GM23338 (cell line): Measurements from ENCODE around the gene ARG2. TPM values are rescaled to one million over a fixed set of nuclear protein-coding genes. Genes with fewer than 3 reads are reported as not detected.

Experiments
- ATAC-seq: fragments of 200-7000 bp; cut with Tn5 transposase; 3 replicates; pipeline ENCODE4 v1.9.1; 2020
- DNase-seq: peaks from one replicate; pipeline ENCODE4 v3.0.0-alpha.2; 2015; ENCODE audit warnings: low spot score
- H2AFZ ChIP-seq: fragments of 200-600 bp; sonication (generic); 2 replicates; pipeline ENCODE4 v1.8.0; 2016; ENCODE audit warnings: antibody characterized with exemption, mild to moderate bottlenecking, moderate library complexity
- H3F3A ChIP-seq: fragments of 200-600 bp; sonication (generic); replicated peaks from 2 replicates; pipeline ENCODE4 v1.8.0; 2017; ENCODE audit warnings: antibody characterized with exemption, mixed run types, low read depth
- H3K27ac ChIP-seq: fragments of 200-600 bp; sonication (generic); 2 replicates; pipeline ENCODE4 v1.6.1; 2016; ENCODE audit warnings: low read depth
- H3K27me3 ChIP-seq: fragments of 200-600 bp; sonication (generic); 2 replicates; pipeline ENCODE4 v1.8.0; 2016; ENCODE audit warnings: mild to moderate bottlenecking, mixed run types, moderate library complexity; ENCODE audit not compliant: insufficient read depth
- H3K36me3 ChIP-seq: fragments of 200-600 bp; sonication (generic); 2 replicates; pipeline ENCODE4 v1.8.0; 2016; ENCODE audit warnings: mild to moderate bottlenecking; ENCODE audit not compliant: insufficient read depth
- H3K4me1 ChIP-seq: fragments of 200-600 bp; sonication (generic); 2 replicates; pipeline ENCODE4 v1.8.0; 2016; ENCODE audit warnings: mild to moderate bottlenecking, moderate library complexity; ENCODE audit not compliant: insufficient read depth
- H3K4me2 ChIP-seq: fragments of 200-600 bp; sonication (generic); 2 replicates; pipeline ENCODE4 v1.7.1; 2017; ENCODE audit warnings: mixed run types
- H3K4me3 ChIP-seq: fragments of 200-600 bp; sonication (generic); 2 replicates; pipeline ENCODE4 v1.6.1; 2016; ENCODE audit warnings: mixed run types
- H3K79me2 ChIP-seq: fragments of 200-600 bp; sonication (generic); replicated peaks from 2 replicates; pipeline ENCODE4 v1.8.0; 2017; ENCODE audit warnings: mild to moderate bottlenecking; ENCODE audit not compliant: insufficient read depth
- H3K9me2 ChIP-seq: fragments of 200-600 bp; sonication (generic); 2 replicates; pipeline ENCODE4 v1.8.0; 2017; ENCODE audit not compliant: insufficient read depth
- H4K20me1 ChIP-seq: fragments of 200-600 bp; sonication (generic); replicated peaks from 2 replicates; pipeline ENCODE4 v1.8.0; 2017; ENCODE audit warnings: mild to moderate bottlenecking; ENCODE audit not compliant: insufficient read depth
- H3K27ac Mint-ChIP-seq: 2 replicates; pipeline ENCODE4 v1.8.0; 2020; ENCODE audit warnings: inconsistent platforms, mild to moderate bottlenecking, moderate library complexity, mixed read lengths
- H3K27me3 Mint-ChIP-seq: 3 replicates; pipeline ENCODE4 v1.8.0; 2022; ENCODE audit warnings: low read depth, mild to moderate bottlenecking, moderate library complexity, mixed read lengths, inconsistent platforms; ENCODE audit not compliant: insufficient read depth, poor library complexity
- H3K36me3 Mint-ChIP-seq: 3 replicates; pipeline ENCODE4 v1.8.0; 2021; ENCODE audit warnings: low read depth, mild to moderate bottlenecking, inconsistent platforms, moderate library complexity, mixed read lengths
- H3K4me1 Mint-ChIP-seq: 3 replicates; pipeline ENCODE4 v1.8.0; 2020; ENCODE audit warnings: mild to moderate bottlenecking, inconsistent platforms, mixed read lengths
- H3K4me3 Mint-ChIP-seq: 3 replicates; pipeline ENCODE4 v1.8.0; 2021; ENCODE audit warnings: moderate library complexity, mild to moderate bottlenecking, inconsistent platforms, mixed read lengths
- H3K9me3 Mint-ChIP-seq: 3 replicates; pipeline ENCODE4 v1.8.0; 2020; ENCODE audit warnings: moderate library complexity, mild to moderate bottlenecking, inconsistent platforms, mixed read lengths
- CREB1 ChIP-seq: fragments of 250-450 bp; sonication (Bioruptor Pico); IDR thresholded peaks from 2 replicates; pipeline ENCODE4 v1.5.0; 2020; ENCODE audit warnings: low read depth, mild to moderate bottlenecking, moderate library complexity
- EZH2 ChIP-seq: fragments of 200-600 bp; sonication (generic); IDR thresholded peaks from one replicate; pipeline ENCODE4 v1.8.0; 2017; ENCODE audit warnings: antibody characterized with exemption, mild to moderate bottlenecking, low read depth; ENCODE audit not compliant: unreplicated experiment
- EZH2phosphoT487 ChIP-seq: fragments of 200-600 bp; sonication (generic); IDR thresholded peaks from one replicate; pipeline ENCODE4 v1.8.1; 2018; ENCODE audit warnings: antibody characterized with exemption; ENCODE audit not compliant: unreplicated experiment
- JUNB ChIP-seq: IDR thresholded peaks from one replicate; pipeline ENCODE4 v1.6.1; 2016; ENCODE audit warnings: antibody characterized with exemption; ENCODE audit not compliant: unreplicated experiment
- NANOG ChIP-seq: IDR thresholded peaks from 2 replicates; pipeline ENCODE4 v1.6.1; 2016; ENCODE audit warnings: antibody characterized with exemption, borderline replicate concordance
- POLR2AphosphoS5 ChIP-seq: IDR thresholded peaks from 2 replicates; pipeline ENCODE4 v1.6.1; 2016; ENCODE audit warnings: antibody characterized with exemption, low read depth
- STAT1 ChIP-seq: IDR thresholded peaks from one replicate; pipeline ENCODE4 v1.6.1; 2016; ENCODE audit warnings: antibody characterized with exemption; ENCODE audit not compliant: unreplicated experiment
- ZNF114 ChIP-seq: fragments of 250-450 bp; sonication (Bioruptor Pico); IDR thresholded peaks from 2 replicates; pipeline ENCODE4 v1.5.0; 2020; ENCODE audit warnings: mild to moderate bottlenecking, moderate library complexity
- ZNF331 ChIP-seq: fragments of 250-450 bp; sonication (Bioruptor Pico); IDR thresholded peaks from 2 replicates; pipeline ENCODE4 v1.5.0; 2020; ENCODE audit warnings: low read depth, mild to moderate bottlenecking, moderate library complexity
- polyA plus RNA-seq: library from polyadenylated mRNA; unstranded; fragments of >200 nt; fragmentation: Nextera tagmentation; extraction: Ambion mirVana; gene quantifications from 2 replicates; pipeline ENCODE4 v1.2.1, GENCODE V29; 2016
- total RNA-seq: library from RNA; depleted of rRNA; stranded (reverse); fragments of >200 nt; shearing (Covaris generic); gene quantifications from 2 replicates; pipeline ENCODE4 v1.2.3, GENCODE V29; 2014
- TF ChIP-seq, protein P1 (sequence below), 2 experiments: fragments of 200-600 bp in 1 of 2; sonication (generic) in 1 of 2; conservative IDR thresholded peaks; 2 replicates each; pipeline versions ENCODE4 v1.5.1 to v1.6.1; 2016 to 2017; ENCODE audit warnings: antibody characterized with exemption in 2 of 2, low read depth in 2 of 2, mild to moderate bottlenecking in 2 of 2, moderate library complexity in 1 of 2
- TF ChIP-seq, protein P2 (sequence below): IDR thresholded peaks from 2 replicates; pipeline ENCODE4 v1.6.1; 2016; ENCODE audit warnings: antibody characterized with exemption
- TF ChIP-seq, protein P3 (sequence below): IDR thresholded peaks from one replicate; pipeline ENCODE4 v1.6.1; 2018; ENCODE audit warnings: antibody characterized with exemption; ENCODE audit not compliant: unreplicated experiment

ARG2 gene
- total and polyA plus RNA-seq, 2 experiments from 2014 or later: 42.7 to 69.4 TPM

DNA sequence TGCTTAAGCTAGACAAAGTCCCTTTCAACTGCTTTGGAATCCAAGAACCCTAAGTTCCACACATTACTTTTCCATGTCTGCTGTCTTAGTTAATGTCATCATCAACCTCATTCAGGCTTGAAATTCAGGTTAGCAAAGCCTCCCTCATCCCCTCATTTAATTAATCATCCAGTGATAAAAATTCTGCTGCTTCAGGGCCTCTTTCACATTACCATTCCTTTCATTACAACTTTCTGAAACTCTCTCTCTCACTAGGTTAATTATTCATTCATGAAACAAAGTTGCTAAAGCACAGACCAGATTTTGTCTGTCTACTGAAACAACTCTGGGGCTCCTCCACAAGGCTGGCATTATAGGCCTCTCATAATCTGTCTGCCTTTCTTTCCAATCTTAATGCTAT, 64.1 kb downstream of the ARG2 start (continued):
- TF ChIP-seq, protein P1, sequence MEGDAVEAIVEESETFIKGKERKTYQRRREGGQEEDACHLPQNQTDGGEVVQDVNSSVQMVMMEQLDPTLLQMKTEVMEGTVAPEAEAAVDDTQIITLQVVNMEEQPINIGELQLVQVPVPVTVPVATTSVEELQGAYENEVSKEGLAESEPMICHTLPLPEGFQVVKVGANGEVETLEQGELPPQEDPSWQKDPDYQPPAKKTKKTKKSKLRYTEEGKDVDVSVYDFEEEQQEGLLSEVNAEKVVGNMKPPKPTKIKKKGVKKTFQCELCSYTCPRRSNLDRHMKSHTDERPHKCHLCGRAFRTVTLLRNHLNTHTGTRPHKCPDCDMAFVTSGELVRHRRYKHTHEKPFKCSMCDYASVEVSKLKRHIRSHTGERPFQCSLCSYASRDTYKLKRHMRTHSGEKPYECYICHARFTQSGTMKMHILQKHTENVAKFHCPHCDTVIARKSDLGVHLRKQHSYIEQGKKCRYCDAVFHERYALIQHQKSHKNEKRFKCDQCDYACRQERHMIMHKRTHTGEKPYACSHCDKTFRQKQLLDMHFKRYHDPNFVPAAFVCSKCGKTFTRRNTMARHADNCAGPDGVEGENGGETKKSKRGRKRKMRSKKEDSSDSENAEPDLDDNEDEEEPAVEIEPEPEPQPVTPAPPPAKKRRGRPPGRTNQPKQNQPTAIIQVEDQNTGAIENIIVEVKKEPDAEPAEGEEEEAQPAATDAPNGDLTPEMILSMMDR (conservative IDR thresholded peaks at IDR 0.05; ENCODE audit: low read depth in 2 of 2): no peak
- TF ChIP-seq ZNF331 (CRISPR knock-in tag): no peak
- TF ChIP-seq JUNB: no peak
- no peak for TF ChIP-seq EZH2phosphoT487

DNA sequence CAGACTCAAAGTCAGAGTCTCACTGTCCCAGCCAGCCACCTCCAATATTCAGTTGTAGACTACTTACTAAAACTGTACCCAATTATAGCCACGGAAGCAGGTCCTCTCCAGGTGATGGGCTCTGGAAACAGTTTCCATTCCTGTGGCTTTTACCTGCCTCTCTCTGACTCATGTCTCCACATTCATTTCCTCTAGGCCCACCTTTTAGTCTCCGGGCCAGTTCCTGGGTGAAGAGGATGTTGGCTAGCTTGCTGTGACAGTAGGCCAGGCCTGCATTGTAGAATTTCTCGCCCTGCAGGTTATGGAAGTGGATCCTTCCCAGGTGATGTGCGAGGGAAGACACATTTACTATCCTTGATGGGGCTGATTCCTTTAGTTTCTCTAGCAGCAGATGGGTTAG, 70.3 kb downstream of the ARG2 start:
- Histone ChIP-seq H3K4me1 (peaks cover 8% of the 10 kb centered on the region; the same call in 1 of the 2 replicates), H3K27ac (no peak overlapping the region), H4K20me1 (peaks cover 69% of the 10 kb centered on the region), H3K4me2 (no peak overlapping the region), H3K79me2 (peaks cover 86% of the 10 kb centered on the region), H3K4me3 (no peak overlapping the region), H3F3A (no peaks in the 10 kb centered on the region), H2AFZ (no peak overlapping the region), H3K36me3 (peaks cover 78% of the 10 kb centered on the region), H3K27me3 (no peaks in the 10 kb centered on the region), H3K9me2 (no peaks in the 10 kb centered on the region)
- TF ChIP-seq, protein P2, sequence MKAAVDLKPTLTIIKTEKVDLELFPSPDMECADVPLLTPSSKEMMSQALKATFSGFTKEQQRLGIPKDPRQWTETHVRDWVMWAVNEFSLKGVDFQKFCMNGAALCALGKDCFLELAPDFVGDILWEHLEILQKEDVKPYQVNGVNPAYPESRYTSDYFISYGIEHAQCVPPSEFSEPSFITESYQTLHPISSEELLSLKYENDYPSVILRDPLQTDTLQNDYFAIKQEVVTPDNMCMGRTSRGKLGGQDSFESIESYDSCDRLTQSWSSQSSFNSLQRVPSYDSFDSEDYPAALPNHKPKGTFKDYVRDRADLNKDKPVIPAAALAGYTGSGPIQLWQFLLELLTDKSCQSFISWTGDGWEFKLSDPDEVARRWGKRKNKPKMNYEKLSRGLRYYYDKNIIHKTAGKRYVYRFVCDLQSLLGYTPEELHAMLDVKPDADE: no peak
- TF ChIP-seq NANOG (no peak), ZNF114 (CRISPR knock-in tag) (no peak), POLR2AphosphoS5 (no peak), CREB1 (CRISPR knock-in tag) (no peak), EZH2 (no peak), JUNB (no peak), STAT1 (no peak)
- TF ChIP-seq, protein P3, sequence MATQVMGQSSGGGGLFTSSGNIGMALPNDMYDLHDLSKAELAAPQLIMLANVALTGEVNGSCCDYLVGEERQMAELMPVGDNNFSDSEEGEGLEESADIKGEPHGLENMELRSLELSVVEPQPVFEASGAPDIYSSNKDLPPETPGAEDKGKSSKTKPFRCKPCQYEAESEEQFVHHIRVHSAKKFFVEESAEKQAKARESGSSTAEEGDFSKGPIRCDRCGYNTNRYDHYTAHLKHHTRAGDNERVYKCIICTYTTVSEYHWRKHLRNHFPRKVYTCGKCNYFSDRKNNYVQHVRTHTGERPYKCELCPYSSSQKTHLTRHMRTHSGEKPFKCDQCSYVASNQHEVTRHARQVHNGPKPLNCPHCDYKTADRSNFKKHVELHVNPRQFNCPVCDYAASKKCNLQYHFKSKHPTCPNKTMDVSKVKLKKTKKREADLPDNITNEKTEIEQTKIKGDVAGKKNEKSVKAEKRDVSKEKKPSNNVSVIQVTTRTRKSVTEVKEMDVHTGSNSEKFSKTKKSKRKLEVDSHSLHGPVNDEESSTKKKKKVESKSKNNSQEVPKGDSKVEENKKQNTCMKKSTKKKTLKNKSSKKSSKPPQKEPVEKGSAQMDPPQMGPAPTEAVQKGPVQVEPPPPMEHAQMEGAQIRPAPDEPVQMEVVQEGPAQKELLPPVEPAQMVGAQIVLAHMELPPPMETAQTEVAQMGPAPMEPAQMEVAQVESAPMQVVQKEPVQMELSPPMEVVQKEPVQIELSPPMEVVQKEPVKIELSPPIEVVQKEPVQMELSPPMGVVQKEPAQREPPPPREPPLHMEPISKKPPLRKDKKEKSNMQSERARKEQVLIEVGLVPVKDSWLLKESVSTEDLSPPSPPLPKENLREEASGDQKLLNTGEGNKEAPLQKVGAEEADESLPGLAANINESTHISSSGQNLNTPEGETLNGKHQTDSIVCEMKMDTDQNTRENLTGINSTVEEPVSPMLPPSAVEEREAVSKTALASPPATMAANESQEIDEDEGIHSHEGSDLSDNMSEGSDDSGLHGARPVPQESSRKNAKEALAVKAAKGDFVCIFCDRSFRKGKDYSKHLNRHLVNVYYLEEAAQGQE: no peak
- TF ChIP-seq, protein P1 (conservative IDR thresholded peaks at IDR 0.05; ENCODE audit: low read depth in 2 of 2): no peak
- Mint-ChIP-seq H3K4me1 (peaks cover 4% of the 10 kb centered on the region; the same call in 2 of the 3 replicates), H3K36me3 (peaks cover 81% of the 10 kb centered on the region), H3K4me3 (no peak overlapping the region), H3K27me3 (peaks cover 3% of the 10 kb centered on the region), H3K9me3 (no peaks in the 10 kb centered on the region), H3K27ac (no peak overlapping the region)
- DNase-seq: no peak
- no peak for ATAC-seq
